Astrocyte of the cerebellum (primary cell): ENCODE measurements around the gene ALCAM.

ENCODE experiments used
- DNase-seq: peaks from one replicate; pipeline ENCODE4 v3.0.0-alpha.2; 2011; ENCODE audit warnings: low read depth
- H3K4me3 ChIP-seq: 2 replicates; pipeline ENCODE4 v1.5.1; 2011; ENCODE audit warnings: mild to moderate bottlenecking, low read depth, low read length, moderate library complexity
- CTCF ChIP-seq: IDR thresholded peaks from 2 replicates; pipeline ENCODE4 v1.5.1; 2012; ENCODE audit warnings: low read length, low read depth, moderate library complexity, mild to moderate bottlenecking; ENCODE audit errors: missing control alignments
- in situ Hi-C: cut with HindIII; loops from 2 replicates; pipeline ENCODE4 v1.10.0; 2017; ENCODE audit warnings: low sequenced_read_pairs

The ALCAM gene

DNA sequence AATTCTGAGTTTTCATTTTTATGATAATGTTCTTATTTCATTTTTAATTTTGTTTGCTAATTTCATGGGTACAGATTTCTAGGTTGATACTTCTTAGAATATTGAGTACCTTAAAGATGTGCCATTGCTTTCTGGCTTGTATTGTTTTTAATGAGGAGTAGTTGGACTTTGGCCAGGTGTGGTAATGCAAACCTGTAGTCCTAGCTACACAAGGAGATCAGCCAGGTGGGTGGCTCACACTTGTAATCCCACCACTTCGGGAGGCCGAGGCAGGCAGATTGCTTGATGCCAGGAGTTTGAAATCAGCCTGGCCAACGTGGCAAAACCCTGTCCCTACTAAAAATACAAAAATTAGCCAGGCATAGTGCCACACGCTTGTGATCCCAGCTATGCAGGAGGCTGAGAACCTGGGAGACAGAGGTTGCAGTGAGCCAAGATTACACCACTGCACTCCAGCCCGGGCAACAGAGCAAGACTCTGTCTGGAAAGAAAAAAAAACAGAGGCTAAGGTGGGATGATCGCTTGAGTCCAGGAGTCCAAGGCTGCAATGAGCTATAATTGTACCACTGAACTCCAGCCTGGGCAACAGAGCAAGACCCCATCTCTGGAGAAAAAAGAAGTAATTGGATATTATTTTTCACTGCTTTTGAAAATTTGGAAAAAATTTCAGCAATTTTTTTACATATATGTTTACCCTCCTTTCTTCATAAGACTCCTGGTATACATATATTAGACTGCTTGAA is 198.0 kb downstream of the ALCAM start:
- H3K4me3 ChIP-seq: no peak overlapping the region
- DNase-seq: no peak
- no peak for TF ChIP-seq CTCF
- in situ Hi-C loops: no loop called here

DNA sequence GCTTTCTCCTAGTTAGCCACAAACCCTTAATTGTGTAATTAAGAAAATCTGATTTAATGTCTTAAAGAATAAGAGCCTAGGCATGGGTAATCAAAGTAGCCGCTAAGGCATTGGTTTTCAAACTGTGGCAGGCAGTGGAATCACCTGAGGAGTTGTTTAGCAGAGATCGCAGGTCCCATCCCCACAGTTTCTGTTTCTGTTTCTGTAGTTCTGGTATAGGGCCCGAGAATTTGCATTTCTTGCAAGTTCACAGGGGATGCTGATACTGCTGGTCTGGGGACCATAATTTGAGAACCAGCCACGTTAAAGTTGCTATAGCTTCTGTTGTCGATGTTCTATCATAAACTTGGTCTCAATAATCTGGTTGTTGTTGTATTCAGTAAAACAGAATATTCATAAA is 204.3 kb downstream of the ALCAM start:
- DNase-seq: no peak
- H3K4me3 ChIP-seq: no peak overlapping the region
- in situ Hi-C loops: no loop called here
- no peak for TF ChIP-seq CTCF

- in situ Hi-C loops: no loop called here
- no peak for DNase-seq
- no peak for TF ChIP-seq CTCF
- no peak overlapping the region for H3K4me3 ChIP-seq
Measured at GRCh38 chr3:105572501-105572900, 205.8 kb downstream of the ALCAM start.

- no peak overlapping the region for H3K4me3 ChIP-seq
- no peak for TF ChIP-seq CTCF
- in situ Hi-C loops: no loop called here
- DNase-seq: no peak
Measured at GRCh38 chr3:105579439-105579838, 212.7 kb downstream of the ALCAM start.

- no peak overlapping the region for H3K4me3 ChIP-seq
- no peak for TF ChIP-seq CTCF
- in situ Hi-C loops: no loop called here
- DNase-seq: peak; percentile 6
Measured at GRCh38 chr3:105580296-105580965, 213.7 kb downstream of the ALCAM start.

- no peak for DNase-seq
- H3K4me3 ChIP-seq: no peak overlapping the region
- in situ Hi-C loops: no loop called here
- no peak for TF ChIP-seq CTCF
Measured at GRCh38 chr3:105582015-105582414, 215.3 kb downstream of the ALCAM start.
